H1 (cell line): ENCODE data around the gene EEPD1. TPM values are rescaled to one million over a fixed set of nuclear protein-coding genes. Genes with fewer than 3 reads are reported as not detected.

Source experiments
- ASH2L ChIP-seq: fragments of 200-600, 300-600 bp; sonication (generic); IDR thresholded peaks from one replicate; pipeline ENCODE4 v1.7.1; 2017; ENCODE audit warnings: low read length
- CHD1 ChIP-seq: IDR thresholded peaks from 2 replicates; pipeline ENCODE4 v1.6.1; 2012; ENCODE audit warnings: low read depth, low read length, improper control_type of control experiment
- CREB1 ChIP-seq: IDR thresholded peaks from 2 replicates; pipeline ENCODE4 v1.6.1; 2012; ENCODE audit warnings: inconsistent platforms
- EGR1 ChIP-seq: IDR thresholded peaks from 2 replicates; pipeline ENCODE4 v1.6.1; 2011; ENCODE audit warnings: low read depth, low read length, borderline replicate concordance
- GABPA ChIP-seq: IDR thresholded peaks from 2 replicates; pipeline ENCODE4 v1.6.1; 2011; ENCODE audit warnings: mild to moderate bottlenecking, low read length, moderate library complexity, borderline replicate concordance; ENCODE audit not compliant: insufficient read depth
- SRF ChIP-seq: IDR thresholded peaks from 2 replicates; pipeline ENCODE4 v1.6.1; 2011; ENCODE audit warnings: mild to moderate bottlenecking, low read depth, low read length, moderate library complexity
- polyA plus RNA-seq, 7 experiments: library from polyadenylated mRNA; depleted of rRNA in 3 of 7; stranded (reverse) in 5 of 7; unstranded in 2 of 7; fragments of >200 nt in 5 of 7; fragments of 200-250 nt in 2 of 7; gene quantifications; 1 replicate in 5 of 7; 2 replicates in 1 of 7; 4 replicates in 1 of 7; pipeline versions ENCODE4 v1.2.1 to v1.2.3, GENCODE V29; 2011 to 2013; ENCODE audit warnings: missing spikeins in 2 of 7, mixed read lengths in 2 of 7
- total RNA-seq: library from RNA; stranded (reverse); fragmentation: NEBNext Ultra II Directional; extraction: Animal tissue kit (Norgen Biotek cat#: 25700); gene quantifications from 2 replicates; pipeline ENCODE4 v1.2.1, GENCODE V29; 2021

EEPD1 gene
- total and polyA plus RNA-seq, 2 of the 8 experiments (the other 6 are each of a cell fraction or from before 2014, with no cell fraction given): 3.1 to 7.8 TPM

DNA sequence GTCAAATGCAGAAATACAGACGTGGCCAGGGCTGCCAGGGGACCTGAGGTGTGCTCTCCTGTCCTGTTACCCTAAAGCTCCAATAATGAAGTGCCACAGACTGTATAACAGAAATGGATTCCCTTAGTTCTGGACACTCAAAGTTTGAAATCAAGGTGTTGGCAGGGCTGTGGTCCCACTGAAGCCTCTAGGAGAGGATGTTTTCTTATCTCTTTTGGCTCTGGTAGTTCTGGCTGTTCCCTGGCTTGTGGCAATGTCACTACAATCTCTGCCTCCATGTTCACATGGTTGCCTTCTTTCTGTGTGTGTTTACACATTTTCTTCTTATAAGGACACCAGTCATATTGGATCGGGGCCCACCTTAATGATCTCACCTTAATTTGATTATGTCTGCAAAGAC lies 15.3 kb upstream of the EEPD1 start (continued):
- TF ChIP-seq EGR1 (no peak), CREB1 (no peak), CHD1 (no peak), GABPA (no peak), SRF (no peak), ASH2L (no peak)
